KOPT-K1 (cell line): ENCODE data around the gene CPLX1.
"Not testable (repeated sequence)": the region's sequence is repeated elsewhere in the genome, so short reads cannot be mapped to it uniquely, and the experiment has no call there.

Experiments used
- H3K27ac ChIP-seq: fragments of 200-600 bp; sonication (generic); 2 replicates; pipeline ENCODE4 v1.5.1; 2016; ENCODE audit warnings: antibody characterized with exemption, mild to moderate bottlenecking, low read depth, low read length; ENCODE audit not compliant: poor library complexity, severe bottlenecking
- H3K36me3 ChIP-seq: fragments of 200-600 bp; sonication (generic); 2 replicates; pipeline ENCODE4 v1.5.1; 2017; ENCODE audit warnings: antibody characterized with exemption, mild to moderate bottlenecking, low read length, moderate library complexity; ENCODE audit not compliant: insufficient read depth
- H3K9me3 ChIP-seq: fragments of 200-600 bp; sonication (generic); 2 replicates; pipeline ENCODE4 v1.5.1; 2017; ENCODE audit warnings: antibody characterized with exemption, low read length, mild to moderate bottlenecking; ENCODE audit not compliant: insufficient read depth, poor library complexity, severe bottlenecking

The CPLX1 gene

GRCh38 chr4:788006-788635, 37.8 kb downstream of the CPLX1 start:
- Histone ChIP-seq H3K9me3 (no peaks in the 10 kb centered on the region), H3K36me3 (no peaks in the 10 kb centered on the region), H3K27ac (no peak overlapping the region)

- Histone ChIP-seq H3K27ac (no peak overlapping the region), H3K36me3 (no peaks in the 10 kb centered on the region), H3K9me3 (no peaks in the 10 kb centered on the region)
Observed at GRCh38 chr4:787561-787981, 38.4 kb downstream of the CPLX1 start.

GRCh38 chr4:786861-787300, 39.0 kb downstream of the CPLX1 start:
- H3K36me3 ChIP-seq = no peaks in the 10 kb centered on the region
- H3K27ac ChIP-seq = no peak overlapping the region
- H3K9me3 ChIP-seq = no peaks in the 10 kb centered on the region

GRCh38 chr4:786074-786741, 39.7 kb downstream of the CPLX1 start:
- no peaks in the 10 kb centered on the region for H3K36me3 ChIP-seq
- H3K9me3 ChIP-seq = no peaks in the 10 kb centered on the region
- no peak overlapping the region for H3K27ac ChIP-seq

- Histone ChIP-seq H3K9me3 (no peaks in the 10 kb centered on the region), H3K36me3 (no peaks in the 10 kb centered on the region), H3K27ac (no peak overlapping the region)
Observed at GRCh38 chr4:785332-786073, 40.4 kb downstream of the CPLX1 start.

- H3K9me3 ChIP-seq = no peaks in the 10 kb centered on the region
- peaks cover 8% of the 10 kb centered on the region for H3K36me3 ChIP-seq
- no peak overlapping the region for H3K27ac ChIP-seq
Observed at GRCh38 chr4:784401-785331, 41.3 kb downstream of the CPLX1 start.

- H3K9me3 ChIP-seq = no peaks in the 10 kb centered on the region
- H3K27ac ChIP-seq = peak overlapping the region; percentile 93
- H3K36me3 ChIP-seq = peaks cover 38% of the 10 kb centered on the region
Observed at GRCh38 chr4:781493-782216, 44.3 kb downstream of the CPLX1 start.

GRCh38 chr4:780716-781492, 45.0 kb downstream of the CPLX1 start:
- Histone ChIP-seq H3K36me3 (peaks cover 46% of the 10 kb centered on the region), H3K27ac (peak overlapping the region; percentile 93), H3K9me3 (no peaks in the 10 kb centered on the region)

- Histone ChIP-seq H3K36me3 (peaks cover 52% of the 10 kb centered on the region), H3K27ac (peak overlapping the region; percentile 93)
- H3K9me3 ChIP-seq = not testable (repeated sequence)
Observed at GRCh38 chr4:780255-780654, 45.7 kb downstream of the CPLX1 start.

- H3K9me3 ChIP-seq = no peaks in the 10 kb centered on the region
- H3K36me3 ChIP-seq = peaks cover 59% of the 10 kb centered on the region
- H3K27ac ChIP-seq = no peak overlapping the region
Observed at GRCh38 chr4:779555-779954, 46.4 kb downstream of the CPLX1 start.

- Histone ChIP-seq H3K27ac (no peak overlapping the region), H3K9me3 (no peaks in the 10 kb centered on the region), H3K36me3 (peaks cover 78% of the 10 kb centered on the region)
Observed at GRCh38 chr4:777520-778262, 48.2 kb downstream of the CPLX1 start.

GRCh38 chr4:776743-777441, 49.0 kb downstream of the CPLX1 start:
- Histone ChIP-seq H3K36me3 (peaks cover 85% of the 10 kb centered on the region), H3K27ac (no peak overlapping the region), H3K9me3 (no peaks in the 10 kb centered on the region)

- not testable (repeated sequence) for H3K9me3 ChIP-seq, H3K27ac ChIP-seq
- H3K36me3 ChIP-seq = peaks cover 98% of the 10 kb centered on the region
Observed at GRCh38 chr4:775485-775884, 50.4 kb downstream of the CPLX1 start.
